ENCODE measurements around the gene SHFL.

- TF ChIP-seq ZNF37A (tag by site-specific recombination; IDR thresholded peaks at IDR 0.05): no peak
- TF ChIP-seq CTCF (tag by site-specific recombination; IDR thresholded peaks at IDR 0.05): no peak
- TF ChIP-seq SP2 (tag by site-specific recombination; IDR thresholded peaks at IDR 0.05): no peak
- no peak for TF ChIP-seq ZNF302 (tag by site-specific recombination; IDR thresholded peaks at IDR 0.05; ENCODE audit: low read depth)
- TF ChIP-seq ZBTB7A (tag by site-specific recombination; IDR thresholded peaks at IDR 0.05; ENCODE audit: low read depth): no peak
Observed at GRCh38 chr19:10104665-10105508, 18.8 kb downstream of the SHFL start.

Measured in HEK293 (cell line).